Measurements from ENCODE around the gene LNPEP. TPM values are rescaled to one million over a fixed set of nuclear protein-coding genes. Genes with fewer than 3 reads are reported as not detected.
"Not testable (repeated sequence)": the region's sequence is repeated elsewhere in the genome, so short reads cannot be mapped to it uniquely, and the experiment has no call there.

Gene LNPEP
- total RNA-seq, 4 donors from 2014 or later, result 64.8 to 111 (median 80.5) TPM

DNA sequence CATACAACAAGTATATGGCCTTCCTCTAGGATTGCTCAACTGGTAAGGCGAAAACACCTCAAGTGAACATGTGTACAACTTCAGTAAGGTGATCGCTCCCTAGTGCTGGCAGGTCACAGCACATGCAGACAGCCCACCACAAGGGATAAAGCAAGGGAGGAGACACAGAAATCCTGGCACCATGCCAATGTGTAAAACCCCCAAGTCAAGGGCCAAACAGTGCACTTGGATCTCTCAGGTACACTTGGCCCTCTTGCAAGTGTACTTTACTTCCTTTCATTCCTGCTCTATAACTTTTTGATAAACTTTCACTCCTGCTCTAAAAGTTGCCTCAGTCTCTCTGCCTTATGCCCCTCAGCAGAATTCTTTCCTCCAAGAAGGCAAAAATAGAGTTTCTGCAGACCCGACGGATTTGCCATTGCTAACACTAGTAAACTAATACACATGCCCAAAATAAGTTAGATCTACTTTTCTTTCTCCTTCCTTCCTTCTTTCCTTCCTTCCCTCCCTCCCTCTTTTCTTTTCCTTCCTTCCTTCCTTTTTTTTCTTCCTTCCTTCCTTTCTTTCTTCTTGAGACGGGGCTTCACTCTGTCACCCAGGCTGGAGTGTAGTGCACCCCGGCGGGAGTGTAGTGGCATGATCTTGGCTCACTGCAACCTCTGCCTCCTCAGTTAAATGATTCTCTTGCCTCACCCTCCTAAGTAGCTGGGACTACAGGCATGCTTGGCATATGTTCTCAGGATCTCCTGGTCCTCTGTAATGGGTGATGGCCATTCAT, 6.8 kb upstream of the LNPEP start:
- TF ChIP-seq POLR2AphosphoS5 (IDR thresholded peaks at IDR 0.05) (no peak), POLR2A (IDR thresholded peaks at IDR 0.05) (no peak), EP300 (IDR thresholded peaks at IDR 0.05) (no peak)
- no peak overlapping the region for H3K27ac ChIP-seq
- H3K4me3 ChIP-seq, result no peak overlapping the region
- no peaks in the 10 kb centered on the region for H3K27me3 ChIP-seq
- no peak for ATAC-seq
- peaks cover 0 to 22% (median 8%) of the 10 kb centered on the region in 3 donors for H3K4me1 ChIP-seq
- 90 to 91% methylated on average over 3 to 7 of the region's 7 CpGs for WGBS, 2 donors (ENCODE audit: low coverage in 1 of 2)
- no peaks in the 10 kb centered on the region for H3K9me3 ChIP-seq
- no peaks in the 10 kb centered on the region for H3K36me3 ChIP-seq

DNA sequence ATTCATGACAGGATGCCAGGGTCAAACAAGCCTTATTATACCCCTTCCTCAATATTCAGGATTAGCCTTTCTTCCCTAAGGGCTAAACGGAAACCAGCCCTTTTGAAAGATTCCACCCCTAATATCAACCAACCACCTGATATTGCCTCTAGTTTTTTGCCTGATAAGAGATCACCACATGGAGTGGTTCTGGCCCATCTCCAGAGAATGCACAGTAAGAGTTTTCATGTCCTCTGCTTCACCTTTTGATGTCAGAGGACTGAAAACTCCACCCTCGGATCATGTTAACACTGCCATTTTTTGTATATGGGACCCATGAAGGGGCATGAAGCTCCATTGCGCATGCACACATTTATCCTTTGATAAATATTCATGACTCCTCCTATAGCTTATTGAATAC, 5.8 kb upstream of the LNPEP start:
- TF ChIP-seq, protein P1, sequence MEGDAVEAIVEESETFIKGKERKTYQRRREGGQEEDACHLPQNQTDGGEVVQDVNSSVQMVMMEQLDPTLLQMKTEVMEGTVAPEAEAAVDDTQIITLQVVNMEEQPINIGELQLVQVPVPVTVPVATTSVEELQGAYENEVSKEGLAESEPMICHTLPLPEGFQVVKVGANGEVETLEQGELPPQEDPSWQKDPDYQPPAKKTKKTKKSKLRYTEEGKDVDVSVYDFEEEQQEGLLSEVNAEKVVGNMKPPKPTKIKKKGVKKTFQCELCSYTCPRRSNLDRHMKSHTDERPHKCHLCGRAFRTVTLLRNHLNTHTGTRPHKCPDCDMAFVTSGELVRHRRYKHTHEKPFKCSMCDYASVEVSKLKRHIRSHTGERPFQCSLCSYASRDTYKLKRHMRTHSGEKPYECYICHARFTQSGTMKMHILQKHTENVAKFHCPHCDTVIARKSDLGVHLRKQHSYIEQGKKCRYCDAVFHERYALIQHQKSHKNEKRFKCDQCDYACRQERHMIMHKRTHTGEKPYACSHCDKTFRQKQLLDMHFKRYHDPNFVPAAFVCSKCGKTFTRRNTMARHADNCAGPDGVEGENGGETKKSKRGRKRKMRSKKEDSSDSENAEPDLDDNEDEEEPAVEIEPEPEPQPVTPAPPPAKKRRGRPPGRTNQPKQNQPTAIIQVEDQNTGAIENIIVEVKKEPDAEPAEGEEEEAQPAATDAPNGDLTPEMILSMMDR (IDR thresholded peaks at IDR 0.05), result no peak
- TF ChIP-seq POLR2AphosphoS5 (IDR thresholded peaks at IDR 0.05) (no peak), POLR2A (IDR thresholded peaks at IDR 0.05) (no peak), EP300 (IDR thresholded peaks at IDR 0.05) (no peak)
- Histone ChIP-seq H3K36me3 (no peaks in the 10 kb centered on the region), H3K27ac (no peak overlapping the region), H3K27me3 (no peaks in the 10 kb centered on the region), H3K4me1 (peaks cover 0 to 19% (median 8%) of the 10 kb centered on the region in 3 donors), H3K4me3 (no peak overlapping the region), H3K9me3 (no peaks in the 10 kb centered on the region)
- no peak for ATAC-seq
- WGBS, 2 donors (ENCODE audit: low coverage in 1 of 2), result 90 to 100% methylated on average over 1 to 3 of the region's 3 CpGs

DNA sequence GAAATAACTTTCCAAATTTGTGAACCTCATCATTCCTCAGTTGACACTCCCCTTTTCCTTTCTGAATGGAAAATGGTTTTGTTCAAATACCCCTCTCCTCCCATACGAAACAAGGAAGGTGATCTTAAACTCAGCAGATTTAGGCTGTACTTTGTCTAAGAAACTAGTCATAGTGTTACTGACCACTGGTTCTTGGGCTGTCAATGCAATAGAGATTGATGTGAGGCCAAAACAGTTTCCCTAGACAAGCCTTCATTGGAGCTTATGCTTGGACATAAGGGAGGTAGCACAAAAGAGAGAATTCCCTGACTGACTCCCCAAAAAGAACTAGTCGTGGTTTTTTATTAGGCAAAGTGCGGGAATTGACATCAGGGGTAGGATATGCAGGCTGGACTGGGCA, 5.3 kb upstream of the LNPEP start:
- TF ChIP-seq POLR2AphosphoS5 (IDR thresholded peaks at IDR 0.05) (no peak), EP300 (IDR thresholded peaks at IDR 0.05) (no peak), POLR2A (IDR thresholded peaks at IDR 0.05) (no peak)
- H3K27me3 ChIP-seq, result no peaks in the 10 kb centered on the region
- 67 to 93% methylated on average over 2 to 3 of the region's 3 CpGs for WGBS, 2 donors (ENCODE audit: low coverage in 1 of 2)
- ATAC-seq, result no peak
- no peaks in the 10 kb centered on the region for H3K9me3 ChIP-seq
- no peaks in the 10 kb centered on the region for H3K36me3 ChIP-seq
- no peak overlapping the region for H3K4me3 ChIP-seq
- H3K27ac ChIP-seq, result no peak overlapping the region
- H3K4me1 ChIP-seq, result peaks cover 0 to 19% (median 8%) of the 10 kb centered on the region in 3 donors

DNA sequence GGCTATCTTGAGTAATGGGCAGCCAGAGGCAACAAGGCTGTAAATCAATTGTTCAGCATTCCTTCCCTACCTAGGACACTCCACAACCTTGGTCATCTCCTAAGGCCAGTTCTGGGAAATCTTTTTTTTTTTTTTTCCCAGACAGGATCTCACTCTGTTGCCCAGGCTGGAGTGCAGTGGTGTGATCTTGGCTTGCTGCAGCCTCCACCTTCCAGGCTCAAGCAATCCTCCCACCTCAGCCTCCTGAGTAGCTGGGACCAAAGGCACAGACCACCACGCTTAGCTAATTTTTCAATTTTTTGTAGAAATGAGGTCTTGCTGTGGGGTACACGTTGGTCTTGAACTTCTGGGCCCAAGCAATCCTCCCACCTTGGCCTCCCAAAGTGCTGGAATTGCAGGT, 4.8 kb upstream of the LNPEP start:
- no CpG with 5 or more reads among the region's 2 CpGs for WGBS, 2 donors (ENCODE audit: low coverage in 1 of 2)
- H3K36me3 ChIP-seq, H3K27me3 ChIP-seq, H3K9me3 ChIP-seq, H3K27ac ChIP-seq, ATAC-seq, H3K4me3 ChIP-seq: not testable (repeated sequence)
- peaks cover 0 to 19% (median 8%) of the 10 kb centered on the region in 3 donors for H3K4me1 ChIP-seq

DNA sequence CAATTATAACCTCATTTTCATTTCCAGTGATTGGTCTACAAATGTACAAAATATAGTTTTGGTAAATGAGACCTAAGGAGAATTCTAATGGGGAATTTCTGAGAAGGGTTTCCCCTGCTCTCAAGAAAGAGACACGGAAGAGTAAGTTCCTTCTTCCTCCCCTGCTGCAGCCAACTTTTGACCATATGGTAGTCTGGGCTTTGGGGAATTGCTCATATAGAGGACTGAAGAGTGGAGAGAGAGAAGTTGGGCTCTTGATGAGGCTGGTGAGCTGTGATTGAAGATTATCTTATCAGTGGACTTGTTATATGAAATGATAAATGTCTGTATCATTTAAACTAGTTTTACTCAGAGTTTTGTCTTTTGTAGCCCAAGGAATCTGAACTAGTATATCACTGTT, 4.3 kb upstream of the LNPEP start:
- 50 to 57% methylated on average over 1 of the region's 1 CpG for WGBS, 2 donors (ENCODE audit: low coverage in 1 of 2)
- H3K27ac ChIP-seq, result no peak overlapping the region
- no peaks in the 10 kb centered on the region for H3K27me3 ChIP-seq
- H3K9me3 ChIP-seq, result no peaks in the 10 kb centered on the region
- peaks cover 0 to 19% (median 8%) of the 10 kb centered on the region in 3 donors for H3K4me1 ChIP-seq
- no peak for TF ChIP-seq POLR2A (IDR thresholded peaks at IDR 0.05)
- no peak for TF ChIP-seq EP300 (IDR thresholded peaks at IDR 0.05)
- no peak for TF ChIP-seq POLR2AphosphoS5 (IDR thresholded peaks at IDR 0.05)
- H3K4me3 ChIP-seq, result no peak overlapping the region
- H3K36me3 ChIP-seq, result no peaks in the 10 kb centered on the region
- no peak for ATAC-seq

DNA sequence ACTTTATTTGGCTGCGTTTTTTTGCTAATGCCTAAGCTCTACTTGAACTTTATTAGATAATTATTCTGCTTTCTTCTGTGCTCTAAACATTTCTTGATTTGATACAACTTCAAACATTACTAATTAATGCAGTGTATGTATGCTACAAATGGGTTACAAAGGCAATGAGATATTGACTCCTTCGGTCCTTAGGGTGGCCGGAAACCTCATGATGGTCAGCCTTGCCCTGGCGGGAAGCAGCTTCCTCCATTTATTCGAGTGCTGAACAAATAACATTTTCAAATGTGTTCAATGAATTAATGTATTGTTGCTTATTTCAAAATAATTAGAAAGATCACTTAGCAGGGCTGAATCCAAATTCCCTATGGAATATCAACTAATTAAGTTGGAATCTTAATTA, 3.9 kb upstream of the LNPEP start:
- WGBS, 2 donors (ENCODE audit: low coverage in 1 of 2), result 79 to 87% methylated on average over 5 of the region's 5 CpGs
- Histone ChIP-seq H3K36me3 (no peaks in the 10 kb centered on the region), H3K4me3 (no peak overlapping the region), H3K4me1 (peaks cover 0 to 21% (median 8%) of the 10 kb centered on the region in 3 donors), H3K27ac (no peak overlapping the region), H3K27me3 (no peaks in the 10 kb centered on the region), H3K9me3 (no peaks in the 10 kb centered on the region)
- TF ChIP-seq POLR2AphosphoS5 (IDR thresholded peaks at IDR 0.05) (no peak), POLR2A (IDR thresholded peaks at IDR 0.05) (no peak), EP300 (IDR thresholded peaks at IDR 0.05) (no peak)
- TF ChIP-seq, protein P1 (IDR thresholded peaks at IDR 0.05), result no peak
- ATAC-seq, result no peak
